ENCODE data around the gene NFKBIA.

DNA sequence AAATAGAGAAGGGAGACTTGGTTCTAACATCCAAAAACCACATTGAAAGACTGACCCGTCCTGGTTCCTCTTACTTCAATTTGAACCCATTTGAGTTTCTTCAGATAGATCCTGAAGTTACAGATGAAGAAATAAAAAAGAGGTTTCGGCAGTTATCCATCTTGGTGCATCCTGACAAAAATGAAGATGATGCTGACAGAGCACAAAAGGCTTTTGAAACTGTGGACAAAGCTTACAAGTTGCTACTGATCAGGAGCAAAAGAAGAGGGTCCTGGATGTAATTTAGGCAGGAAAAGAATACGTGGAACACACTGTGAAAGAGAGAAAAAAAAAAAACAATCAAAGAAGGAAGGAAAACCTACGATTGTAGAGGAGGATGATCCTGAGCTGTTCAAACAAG, 25.4 kb upstream of the NFKBIA start:
- TF ChIP-seq, protein P1, sequence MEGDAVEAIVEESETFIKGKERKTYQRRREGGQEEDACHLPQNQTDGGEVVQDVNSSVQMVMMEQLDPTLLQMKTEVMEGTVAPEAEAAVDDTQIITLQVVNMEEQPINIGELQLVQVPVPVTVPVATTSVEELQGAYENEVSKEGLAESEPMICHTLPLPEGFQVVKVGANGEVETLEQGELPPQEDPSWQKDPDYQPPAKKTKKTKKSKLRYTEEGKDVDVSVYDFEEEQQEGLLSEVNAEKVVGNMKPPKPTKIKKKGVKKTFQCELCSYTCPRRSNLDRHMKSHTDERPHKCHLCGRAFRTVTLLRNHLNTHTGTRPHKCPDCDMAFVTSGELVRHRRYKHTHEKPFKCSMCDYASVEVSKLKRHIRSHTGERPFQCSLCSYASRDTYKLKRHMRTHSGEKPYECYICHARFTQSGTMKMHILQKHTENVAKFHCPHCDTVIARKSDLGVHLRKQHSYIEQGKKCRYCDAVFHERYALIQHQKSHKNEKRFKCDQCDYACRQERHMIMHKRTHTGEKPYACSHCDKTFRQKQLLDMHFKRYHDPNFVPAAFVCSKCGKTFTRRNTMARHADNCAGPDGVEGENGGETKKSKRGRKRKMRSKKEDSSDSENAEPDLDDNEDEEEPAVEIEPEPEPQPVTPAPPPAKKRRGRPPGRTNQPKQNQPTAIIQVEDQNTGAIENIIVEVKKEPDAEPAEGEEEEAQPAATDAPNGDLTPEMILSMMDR (IDR thresholded peaks at IDR 0.05; ENCODE audit: low read length), result no peak
- TF ChIP-seq EZH2 (IDR thresholded peaks at IDR 0.05; ENCODE audit: borderline replicate concordance, low read length), result no peak

All from OCI-LY1 (cell line).